ENCODE results near the gene BCL11B.

The BCL11B gene

GRCh38 chr14:99286761-99287160, 14.8 kb upstream of the BCL11B start:
- no peak for DNase-seq

DNA sequence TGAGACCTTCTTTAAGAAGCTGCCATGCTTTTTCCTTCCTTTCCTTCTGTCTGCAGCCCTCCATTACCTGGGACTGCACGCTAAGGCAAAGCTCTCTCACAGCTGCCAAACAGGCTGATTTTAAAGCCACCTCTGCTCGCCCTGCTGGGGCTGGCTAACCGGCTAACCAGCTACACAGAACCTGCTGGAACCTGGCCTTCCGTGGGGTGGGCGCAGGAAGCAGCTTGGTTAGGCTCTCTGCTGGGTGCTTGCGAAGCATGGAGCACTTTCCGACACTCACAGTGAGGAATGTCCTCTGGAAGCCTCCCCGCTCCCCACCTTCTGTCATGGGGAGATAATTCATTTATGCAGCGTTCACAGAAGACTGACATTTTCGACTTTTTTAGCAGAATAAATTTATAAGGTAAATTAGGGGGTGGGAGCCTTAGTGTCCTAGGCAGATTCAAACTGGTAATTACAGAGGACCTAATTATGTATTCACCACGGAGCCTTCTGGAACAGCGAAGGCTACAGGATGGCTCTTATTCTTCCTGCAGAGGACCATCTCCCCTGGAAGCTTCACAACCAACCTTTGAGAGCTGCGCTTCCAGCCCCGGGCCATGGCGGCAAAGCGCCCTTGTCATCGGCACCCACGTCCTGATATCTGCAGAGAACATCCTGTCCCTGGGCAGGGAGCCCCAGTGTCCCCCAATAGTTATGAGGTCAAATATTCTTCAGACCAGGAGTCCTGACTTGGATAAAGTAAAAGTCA, 12.4 kb upstream of the BCL11B start:
- peak; percentile 50 for DNase-seq

- DNase-seq = peak; percentile 46
Measured at GRCh38 chr14:99282261-99283050, 10.5 kb upstream of the BCL11B start.

- DNase-seq = peak; percentile 29
Measured at GRCh38 chr14:99281396-99281795, 9.4 kb upstream of the BCL11B start.

GRCh38 chr14:99280852-99281251, 8.9 kb upstream of the BCL11B start:
- peak; percentile 24 for DNase-seq

DNA sequence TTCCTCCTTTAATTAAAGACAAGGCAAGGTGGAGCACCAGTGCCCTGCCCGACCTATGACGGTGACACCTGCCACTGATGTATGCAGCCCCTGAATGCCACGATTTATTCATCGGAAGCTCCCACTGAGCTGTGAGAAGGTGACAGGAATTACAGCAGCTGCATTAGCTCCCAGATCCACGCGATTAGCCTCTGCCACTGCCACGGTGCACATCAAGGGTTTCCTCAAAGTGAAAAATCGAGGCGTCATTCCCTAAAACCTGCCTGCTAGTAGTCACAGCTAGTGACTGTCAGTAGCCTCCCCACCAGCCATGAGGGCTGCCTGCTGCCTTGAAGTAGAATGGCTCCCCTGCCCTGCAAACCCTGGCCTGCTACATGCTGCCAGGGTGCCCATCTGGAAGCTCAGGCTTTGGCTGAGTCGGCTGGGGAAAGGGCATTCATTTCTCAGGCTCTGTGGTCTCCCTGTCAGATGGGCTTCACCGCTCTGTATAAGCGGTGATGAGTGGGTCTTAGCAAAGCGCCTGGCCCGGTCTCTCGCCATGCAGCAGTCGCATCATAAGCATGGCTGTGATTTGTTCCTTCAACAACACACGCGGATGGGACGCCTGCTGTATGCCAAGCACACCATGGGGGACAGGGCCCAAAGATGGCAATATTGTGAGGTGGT, 8.2 kb upstream of the BCL11B start:
- no peak for DNase-seq

GRCh38 chr14:99278836-99279235, 6.8 kb upstream of the BCL11B start:
- no peak for DNase-seq

DNA sequence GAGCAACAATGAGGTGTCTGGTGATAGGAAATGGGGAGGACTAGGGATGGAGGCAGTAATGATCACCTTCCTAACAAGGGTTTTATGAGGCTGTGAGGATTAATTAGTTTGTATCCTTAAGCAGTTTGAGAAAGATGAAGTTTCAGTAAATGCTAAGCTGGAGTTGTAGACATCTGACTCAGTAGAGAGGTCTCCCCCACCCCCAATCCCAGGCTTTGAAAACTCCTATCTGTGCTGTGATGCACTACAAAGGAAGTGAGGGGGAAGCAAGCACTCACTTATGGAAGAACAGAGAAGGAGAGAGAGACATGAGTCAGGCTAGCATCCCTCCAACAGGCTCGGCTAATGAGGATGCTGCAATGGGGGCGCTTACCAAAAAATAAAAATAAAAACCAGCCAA, 5.5 kb upstream of the BCL11B start:
- DNase-seq = no peak

- no peak for DNase-seq
Measured at GRCh38 chr14:99276482-99276881, 4.5 kb upstream of the BCL11B start.

- no peak for DNase-seq
Measured at GRCh38 chr14:99275222-99275584, 3.2 kb upstream of the BCL11B start.

DNA sequence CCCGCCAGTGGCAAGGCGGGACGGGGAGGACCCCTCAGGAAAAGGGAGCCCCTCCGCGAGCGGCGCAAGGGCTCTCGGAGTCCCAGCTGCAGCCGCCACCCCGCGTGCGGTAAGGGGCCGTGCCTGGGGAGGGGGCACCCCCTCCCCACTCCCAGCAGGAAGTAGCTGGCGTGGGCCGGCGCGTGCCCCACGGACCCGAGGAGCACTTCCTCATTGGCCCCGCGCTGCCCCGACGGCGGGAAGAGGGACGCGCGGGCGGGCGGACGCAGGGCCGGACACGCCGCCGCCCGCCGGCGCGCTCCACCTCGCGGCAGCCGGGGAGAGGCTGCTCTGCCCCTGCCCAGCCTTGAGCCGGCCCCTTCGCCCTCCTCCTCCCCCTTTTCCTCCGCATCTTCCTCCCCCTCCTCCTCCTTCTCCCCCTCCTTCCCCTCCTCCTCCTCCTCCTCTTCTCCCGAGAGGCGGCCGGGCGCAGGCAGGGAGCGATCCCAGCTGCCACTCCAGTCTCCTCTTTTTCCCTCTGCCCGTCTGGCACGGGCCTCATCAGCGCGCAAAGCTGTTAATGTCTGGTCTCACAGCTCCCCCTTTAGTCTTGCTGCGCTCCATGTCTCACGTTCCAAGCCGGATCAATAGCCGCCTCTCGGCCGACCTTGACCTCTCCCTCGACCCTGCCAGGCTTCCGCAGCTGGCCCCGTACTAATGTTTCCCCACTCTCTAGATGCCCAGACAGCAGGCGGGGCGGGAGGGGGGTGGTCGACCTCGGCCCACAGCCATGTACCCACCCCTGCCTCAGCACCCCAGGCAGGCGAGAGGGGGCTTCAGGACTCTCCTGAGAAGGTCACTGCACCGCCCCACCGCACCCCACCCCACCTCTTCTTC, 2.6 kb upstream of the BCL11B start:
- DNase-seq = peak; percentile 98

- peak; percentile 66 for DNase-seq
Measured at GRCh38 chr14:99273766-99274345, 1.9 kb upstream of the BCL11B start.

GRCh38 chr14:99272899-99273765, 1.1 kb upstream of the BCL11B start:
- DNase-seq = peak; percentile 94

- no peak for DNase-seq
Measured at GRCh38 chr14:99272632-99272898, 568 bp upstream of the BCL11B start.

GRCh38 chr14:99271221-99271941, 616 bp downstream of the BCL11B start:
- DNase-seq = no peak

GRCh38 chr14:99270458-99271220, 1.4 kb downstream of the BCL11B start:
- no peak for DNase-seq

GRCh38 chr14:99268810-99269707, 2.9 kb downstream of the BCL11B start:
- DNase-seq = no peak

- peak; percentile 85 for DNase-seq
Measured at GRCh38 chr14:99267837-99268781, 3.9 kb downstream of the BCL11B start.

Data from islet precursor cell (in vitro differentiated cells).